Measurements from ENCODE around the gene ZNF236. TPM values are rescaled to one million over a fixed set of nuclear protein-coding genes. Genes with fewer than 3 reads are reported as not detected.

ZNF236 gene
- total RNA-seq, 1 experiment from 2014 or later = 14.9 TPM

DNA sequence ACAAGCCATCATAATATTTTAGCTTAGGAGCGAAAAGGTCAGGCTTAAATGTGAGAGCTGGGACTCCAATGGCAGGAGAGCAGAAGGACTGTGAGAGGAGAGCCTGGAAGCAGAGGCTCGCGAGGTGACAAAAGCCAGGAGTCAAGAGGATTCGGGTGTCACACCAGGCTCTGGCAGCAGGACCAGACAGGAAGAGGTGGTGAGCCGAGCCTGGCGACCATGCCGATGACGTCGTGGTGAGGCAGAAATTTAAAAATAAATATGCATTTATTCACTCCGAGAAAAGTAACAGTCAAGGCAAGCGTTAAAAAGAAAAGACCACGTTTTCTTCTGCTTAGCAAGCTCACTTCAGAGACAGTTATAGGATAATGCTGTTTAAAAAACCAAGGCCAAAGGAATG lies 31.3 kb upstream of the ZNF236 start:
- ChIA-PET CTCF (no interaction called here), POLR2A (no interaction called here)
- Histone ChIP-seq H3K4me3 (ENCODE audit: low read depth, low read length) (no peak overlapping the region), H3K4me1 (no peaks in the 10 kb centered on the region), H3K27me3 (replicated peaks; ENCODE audit: control insufficient read depth, insufficient read depth, low read length) (no peaks in the 10 kb centered on the region), H3K36me3 (ENCODE audit: control insufficient read depth, insufficient read depth, low read length) (no peaks in the 10 kb centered on the region), H3K9me3 (no peaks in the 10 kb centered on the region)
- no TSS peak for BruUV-seq (replicated peaks)
- Mint-ChIP-seq H3K27me3 (ENCODE audit: insufficient read depth, unreplicated experiment) (no peaks in the 10 kb centered on the region), H3K4me1 (ENCODE audit: low read depth, unreplicated experiment) (no peaks in the 10 kb centered on the region), H3K4me3 (ENCODE audit: unreplicated experiment) (no peak overlapping the region), H3K36me3 (ENCODE audit: insufficient read depth, unreplicated experiment) (no peaks in the 10 kb centered on the region), H3K27ac (ENCODE audit: unreplicated experiment) (no peak overlapping the region), H3K9me3 (ENCODE audit: unreplicated experiment) (peaks cover 13% of the 10 kb centered on the region)
- DNase-seq = no peak
- intact Hi-C loops (cut with micrococcal nuclease; ENCODE audit: unreplicated experiment) = no loop called here
- TF ChIP-seq, protein P1, sequence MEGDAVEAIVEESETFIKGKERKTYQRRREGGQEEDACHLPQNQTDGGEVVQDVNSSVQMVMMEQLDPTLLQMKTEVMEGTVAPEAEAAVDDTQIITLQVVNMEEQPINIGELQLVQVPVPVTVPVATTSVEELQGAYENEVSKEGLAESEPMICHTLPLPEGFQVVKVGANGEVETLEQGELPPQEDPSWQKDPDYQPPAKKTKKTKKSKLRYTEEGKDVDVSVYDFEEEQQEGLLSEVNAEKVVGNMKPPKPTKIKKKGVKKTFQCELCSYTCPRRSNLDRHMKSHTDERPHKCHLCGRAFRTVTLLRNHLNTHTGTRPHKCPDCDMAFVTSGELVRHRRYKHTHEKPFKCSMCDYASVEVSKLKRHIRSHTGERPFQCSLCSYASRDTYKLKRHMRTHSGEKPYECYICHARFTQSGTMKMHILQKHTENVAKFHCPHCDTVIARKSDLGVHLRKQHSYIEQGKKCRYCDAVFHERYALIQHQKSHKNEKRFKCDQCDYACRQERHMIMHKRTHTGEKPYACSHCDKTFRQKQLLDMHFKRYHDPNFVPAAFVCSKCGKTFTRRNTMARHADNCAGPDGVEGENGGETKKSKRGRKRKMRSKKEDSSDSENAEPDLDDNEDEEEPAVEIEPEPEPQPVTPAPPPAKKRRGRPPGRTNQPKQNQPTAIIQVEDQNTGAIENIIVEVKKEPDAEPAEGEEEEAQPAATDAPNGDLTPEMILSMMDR (IDR thresholded peaks at IDR 0.05; ENCODE audit: insufficient read depth in 1 of 2, low read depth in 1 of 2, low read length in 1 of 2, severe bottlenecking in 1 of 2, unreplicated experiment in 1 of 2) = no peak

DNA sequence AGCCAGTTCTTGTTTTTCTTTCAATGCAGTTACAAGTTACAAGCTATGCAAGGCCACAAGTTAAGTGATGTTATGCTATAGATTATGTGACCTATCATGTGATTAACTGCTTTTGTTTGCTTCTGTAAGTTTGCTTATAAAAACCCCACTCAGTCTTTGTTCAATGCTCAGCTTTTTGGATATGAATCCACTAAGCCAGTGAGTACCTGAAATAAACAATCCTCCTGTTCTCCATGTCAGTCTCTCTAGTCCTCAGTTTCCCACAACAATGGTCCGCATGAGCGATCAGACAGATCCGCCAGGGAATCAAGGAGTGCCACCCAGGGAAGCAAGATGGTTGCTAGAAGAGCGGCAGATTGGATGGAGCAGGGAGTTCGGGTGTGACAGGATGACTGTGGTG lies 30.7 kb upstream of the ZNF236 start:
- Mint-ChIP-seq H3K27me3 (ENCODE audit: insufficient read depth, unreplicated experiment) (no peaks in the 10 kb centered on the region), H3K36me3 (ENCODE audit: insufficient read depth, unreplicated experiment) (no peaks in the 10 kb centered on the region), H3K27ac (ENCODE audit: unreplicated experiment) (no peak overlapping the region), H3K4me3 (ENCODE audit: unreplicated experiment) (no peak overlapping the region), H3K9me3 (ENCODE audit: unreplicated experiment) (peaks cover 13% of the 10 kb centered on the region), H3K4me1 (ENCODE audit: low read depth, unreplicated experiment) (no peaks in the 10 kb centered on the region)
- DNase-seq = no peak
- intact Hi-C loops (cut with micrococcal nuclease; ENCODE audit: unreplicated experiment) = no loop called here
- no peaks in the 10 kb centered on the region for H3K36me3 ChIP-seq (ENCODE audit: control insufficient read depth, insufficient read depth, low read length)
- TF ChIP-seq, protein P1 (IDR thresholded peaks at IDR 0.05; ENCODE audit: insufficient read depth in 1 of 2, low read depth in 1 of 2, low read length in 1 of 2, severe bottlenecking in 1 of 2, unreplicated experiment in 1 of 2) = no peak
- H3K4me1 ChIP-seq = no peaks in the 10 kb centered on the region
- POLR2A ChIA-PET = no interaction called here
- no peaks in the 10 kb centered on the region for H3K9me3 ChIP-seq
- BruUV-seq (replicated peaks) = no TSS peak
- CTCF ChIA-PET = interaction anchor here (0.6 kb wide), 1 partner anchor 9 kb away, joined by 10 read pairs; no protein-coding TSS in a partner anchor
- H3K4me3 ChIP-seq (ENCODE audit: low read depth, low read length) = no peak overlapping the region
- H3K27me3 ChIP-seq (replicated peaks; ENCODE audit: control insufficient read depth, insufficient read depth, low read length) = no peaks in the 10 kb centered on the region

DNA sequence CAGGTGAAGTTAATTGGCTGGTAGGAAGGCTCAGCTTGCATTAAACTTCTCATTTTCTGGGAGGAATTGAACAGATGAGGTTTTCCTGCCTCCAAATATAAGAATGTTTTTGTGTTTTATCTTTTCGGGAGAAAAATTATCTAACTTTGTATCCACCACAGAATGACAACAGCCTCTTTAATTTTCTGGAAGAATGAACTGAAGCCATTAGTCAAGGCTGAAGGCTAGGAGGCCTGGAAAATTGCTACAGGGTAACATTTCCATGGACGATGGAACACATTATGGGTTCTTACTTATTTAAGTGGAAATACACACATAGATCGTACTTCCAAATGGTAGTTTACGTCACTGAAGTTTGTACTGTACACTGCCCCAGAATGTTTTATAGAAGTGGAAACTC lies 28.0 kb upstream of the ZNF236 start:
- TF ChIP-seq, protein P1 (IDR thresholded peaks at IDR 0.05; ENCODE audit: insufficient read depth in 1 of 2, low read depth in 1 of 2, low read length in 1 of 2, severe bottlenecking in 1 of 2, unreplicated experiment in 1 of 2) = no peak
- Mint-ChIP-seq H3K9me3 (ENCODE audit: unreplicated experiment) (peaks cover 22% of the 10 kb centered on the region), H3K27ac (ENCODE audit: unreplicated experiment) (no peak overlapping the region), H3K4me1 (ENCODE audit: low read depth, unreplicated experiment) (no peaks in the 10 kb centered on the region), H3K36me3 (ENCODE audit: insufficient read depth, unreplicated experiment) (no peaks in the 10 kb centered on the region), H3K4me3 (ENCODE audit: unreplicated experiment) (no peak overlapping the region), H3K27me3 (ENCODE audit: insufficient read depth, unreplicated experiment) (no peaks in the 10 kb centered on the region)
- BruUV-seq (replicated peaks) = no TSS peak
- Histone ChIP-seq H3K4me1 (no peaks in the 10 kb centered on the region), H3K27me3 (replicated peaks; ENCODE audit: control insufficient read depth, insufficient read depth, low read length) (no peaks in the 10 kb centered on the region), H3K36me3 (ENCODE audit: control insufficient read depth, insufficient read depth, low read length) (no peaks in the 10 kb centered on the region), H3K4me3 (ENCODE audit: low read depth, low read length) (no peak overlapping the region), H3K9me3 (no peaks in the 10 kb centered on the region)
- ChIA-PET POLR2A (no interaction called here), CTCF (no interaction called here)
- intact Hi-C loops (cut with micrococcal nuclease; ENCODE audit: unreplicated experiment) = no loop called here
- no peak for DNase-seq
